Smooth muscle cell (in vitro differentiated cells): Measurements from ENCODE around the gene UVRAG. TPM values are rescaled to one million over a fixed set of nuclear protein-coding genes. Genes with fewer than 3 reads are reported as not detected.

Experiments used
- DNase-seq: peaks from one replicate; lab custom pipeline; 2025; ENCODE audit not compliant: unreplicated experiment; lab: John Stamatoyannopoulos, UW
- H2AFZ ChIP-seq: fragments of 200-600 bp; sonication (generic); 2 replicates; pipeline ENCODE4 v1.6.0; 2016; ENCODE audit warnings: antibody characterized with exemption, low read depth, mild to moderate bottlenecking
- H3F3A ChIP-seq: fragments of 200-600 bp; sonication (generic); 2 replicates; pipeline ENCODE4 v1.6.0; 2017; ENCODE audit warnings: antibody characterized with exemption, low read depth
- H3K27ac ChIP-seq: fragments of 200-600 bp; sonication (generic); 2 replicates; pipeline ENCODE4 v1.5.1; 2016; ENCODE audit warnings: low read depth, mild to moderate bottlenecking
- H3K27me3 ChIP-seq: fragments of 200-600 bp; sonication (generic); 2 replicates; pipeline ENCODE4 v1.6.1; 2016; ENCODE audit warnings: low read depth, mild to moderate bottlenecking
- H3K36me3 ChIP-seq: fragments of 200-600 bp; sonication (generic); 2 replicates; pipeline ENCODE4 v1.5.1; 2016; ENCODE audit warnings: low read depth
- H3K4me1 ChIP-seq: fragments of 200-600 bp; sonication (generic); 2 replicates; pipeline ENCODE4 v1.5.1; 2016; ENCODE audit warnings: low read depth
- H3K4me2 ChIP-seq: fragments of 200-600 bp; sonication (generic); 2 replicates; pipeline ENCODE4 v1.6.0; 2016; ENCODE audit warnings: mild to moderate bottlenecking
- H3K4me3 ChIP-seq: fragments of 200-600 bp; sonication (generic); 2 replicates; pipeline ENCODE4 v1.5.1; 2016; ENCODE audit warnings: mild to moderate bottlenecking
- H3K79me2 ChIP-seq: fragments of 200-600 bp; sonication (generic); 2 replicates; pipeline ENCODE4 v1.6.0; 2016; ENCODE audit warnings: low read depth, mild to moderate bottlenecking
- H3K9ac ChIP-seq: fragments of 200-600 bp; sonication (generic); 2 replicates; pipeline ENCODE4 v1.6.0; 2016; ENCODE audit warnings: low read depth
- H3K9me3 ChIP-seq: fragments of 200-600 bp; sonication (generic); replicated peaks from 2 replicates; pipeline ENCODE4 v1.5.1; 2016; ENCODE audit warnings: low read depth
- H4K20me1 ChIP-seq: fragments of 200-600 bp; sonication (generic); 2 replicates; pipeline ENCODE4 v1.6.0; 2016; ENCODE audit warnings: low read depth
- CTCF ChIP-seq: fragments of 200-600 bp; sonication (generic); IDR thresholded peaks from 2 replicates; pipeline ENCODE4 v1.5.1; 2017; ENCODE audit warnings: borderline replicate concordance, mild to moderate bottlenecking, antibody characterized with exemption; ENCODE audit not compliant: insufficient read depth, poor library complexity, severe bottlenecking
- WGBS: methylation state at CpG from one replicate; pipeline ENCODE4 v1.1.7; 2016; ENCODE audit warnings: low lambda C conversion rate; 5-methylcytosine and 5-hydroxymethylcytosine counted together
- polyA plus RNA-seq: library from polyadenylated mRNA; unstranded; fragments of >200 nt; fragmentation: Nextera tagmentation; extraction: Ambion mirVana; gene quantifications from 2 replicates; pipeline ENCODE4 v1.2.1, GENCODE V29; 2016
- total RNA-seq: library from RNA; depleted of rRNA; stranded (reverse); fragments of >200 nt; gene quantifications from 2 replicates; pipeline ENCODE4 v1.2.3, GENCODE V29; 2014

Gene UVRAG
- total and polyA plus RNA-seq, 2 experiments from 2014 or later, result 12.9 to 20.2 TPM

- Histone ChIP-seq H3K9me3 (no peaks in the 10 kb centered on the region), H3K36me3 (no peaks in the 10 kb centered on the region), H3K27ac (no peak overlapping the region), H3K4me1 (peaks cover 9% of the 10 kb centered on the region), H3K4me3 (no peak overlapping the region), H4K20me1 (no peaks in the 10 kb centered on the region), H3K4me2 (no peak overlapping the region), H2AFZ (no peak overlapping the region), H3K27me3 (no peaks in the 10 kb centered on the region), H3K79me2 (no peaks in the 10 kb centered on the region), H3K9ac (no peak overlapping the region), H3F3A (peaks cover 3% of the 10 kb centered on the region)
- no peak for TF ChIP-seq CTCF
- WGBS, result 58% methylated on average over 11 of the region's 11 CpGs
- no peak for DNase-seq
These were observed 340.7 kb downstream of the UVRAG start for GRCh38 chr11:76155500-76156227.

GRCh38 chr11:76156971-76157427, 342.0 kb downstream of the UVRAG start:
- Histone ChIP-seq H2AFZ (no peak overlapping the region), H3K9ac (no peak overlapping the region), H4K20me1 (no peaks in the 10 kb centered on the region), H3K36me3 (no peaks in the 10 kb centered on the region), H3K4me1 (peaks cover 9% of the 10 kb centered on the region), H3K4me3 (no peak overlapping the region), H3F3A (peaks cover 3% of the 10 kb centered on the region), H3K27ac (no peak overlapping the region), H3K9me3 (no peaks in the 10 kb centered on the region), H3K27me3 (no peaks in the 10 kb centered on the region), H3K79me2 (no peaks in the 10 kb centered on the region), H3K4me2 (no peak overlapping the region)
- WGBS, result 81% methylated on average over 12 of the region's 12 CpGs
- no peak for DNase-seq
- TF ChIP-seq CTCF, result no peak

- Histone ChIP-seq H3K4me3 (no peak overlapping the region), H3K9me3 (no peaks in the 10 kb centered on the region), H3K79me2 (no peaks in the 10 kb centered on the region), H3K27me3 (no peaks in the 10 kb centered on the region), H4K20me1 (no peaks in the 10 kb centered on the region), H2AFZ (no peak overlapping the region), H3K9ac (no peak overlapping the region), H3K27ac (no peak overlapping the region), H3F3A (peaks cover 3% of the 10 kb centered on the region), H3K36me3 (no peaks in the 10 kb centered on the region), H3K4me1 (peaks cover 5% of the 10 kb centered on the region), H3K4me2 (no peak overlapping the region)
- TF ChIP-seq CTCF, result no peak
- WGBS, result 88% methylated on average over 7 of the region's 7 CpGs
- DNase-seq, result no peak
These were observed 342.9 kb downstream of the UVRAG start for GRCh38 chr11:76157891-76158290.
